Measurements from ENCODE around the gene TREML2.

DNA sequence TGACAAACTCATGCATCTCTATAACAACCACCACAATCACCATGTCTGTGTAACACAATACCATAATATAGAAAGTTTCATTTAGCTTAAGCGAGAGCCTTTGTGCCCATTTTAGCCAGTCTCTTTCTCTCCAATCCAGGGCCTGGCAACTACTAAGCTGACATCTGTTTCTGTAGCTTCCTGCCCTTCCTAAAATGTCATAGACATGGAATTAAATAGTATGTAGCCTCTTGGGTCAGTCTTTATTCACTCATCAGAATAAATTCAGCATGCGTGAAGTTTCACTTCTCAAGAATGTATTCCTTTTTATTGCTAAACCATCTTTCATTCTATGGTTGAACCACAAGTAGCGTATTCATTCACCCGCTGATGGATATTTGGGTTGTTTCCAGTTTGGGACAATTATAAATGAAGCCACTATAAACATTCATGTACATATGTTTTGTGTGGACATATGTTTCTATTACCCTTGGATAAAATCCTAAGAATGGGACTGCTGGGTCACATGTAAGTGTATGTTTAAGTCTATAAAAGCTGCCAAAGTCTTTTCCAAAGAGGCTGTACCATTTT lies 36.3 kb downstream of the TREML2 start:
- TF ChIP-seq CTCF (IDR thresholded peaks at IDR 0.05; ENCODE audit: insufficient read depth, low read length), result no peak
- no peak for TF ChIP-seq POLR2AphosphoS5 (IDR thresholded peaks at IDR 0.05; ENCODE audit: low read depth)
- no peak for TF ChIP-seq SPI1 (IDR thresholded peaks at IDR 0.05; ENCODE audit: borderline replicate concordance, low read depth)
- TF ChIP-seq, protein P1, sequence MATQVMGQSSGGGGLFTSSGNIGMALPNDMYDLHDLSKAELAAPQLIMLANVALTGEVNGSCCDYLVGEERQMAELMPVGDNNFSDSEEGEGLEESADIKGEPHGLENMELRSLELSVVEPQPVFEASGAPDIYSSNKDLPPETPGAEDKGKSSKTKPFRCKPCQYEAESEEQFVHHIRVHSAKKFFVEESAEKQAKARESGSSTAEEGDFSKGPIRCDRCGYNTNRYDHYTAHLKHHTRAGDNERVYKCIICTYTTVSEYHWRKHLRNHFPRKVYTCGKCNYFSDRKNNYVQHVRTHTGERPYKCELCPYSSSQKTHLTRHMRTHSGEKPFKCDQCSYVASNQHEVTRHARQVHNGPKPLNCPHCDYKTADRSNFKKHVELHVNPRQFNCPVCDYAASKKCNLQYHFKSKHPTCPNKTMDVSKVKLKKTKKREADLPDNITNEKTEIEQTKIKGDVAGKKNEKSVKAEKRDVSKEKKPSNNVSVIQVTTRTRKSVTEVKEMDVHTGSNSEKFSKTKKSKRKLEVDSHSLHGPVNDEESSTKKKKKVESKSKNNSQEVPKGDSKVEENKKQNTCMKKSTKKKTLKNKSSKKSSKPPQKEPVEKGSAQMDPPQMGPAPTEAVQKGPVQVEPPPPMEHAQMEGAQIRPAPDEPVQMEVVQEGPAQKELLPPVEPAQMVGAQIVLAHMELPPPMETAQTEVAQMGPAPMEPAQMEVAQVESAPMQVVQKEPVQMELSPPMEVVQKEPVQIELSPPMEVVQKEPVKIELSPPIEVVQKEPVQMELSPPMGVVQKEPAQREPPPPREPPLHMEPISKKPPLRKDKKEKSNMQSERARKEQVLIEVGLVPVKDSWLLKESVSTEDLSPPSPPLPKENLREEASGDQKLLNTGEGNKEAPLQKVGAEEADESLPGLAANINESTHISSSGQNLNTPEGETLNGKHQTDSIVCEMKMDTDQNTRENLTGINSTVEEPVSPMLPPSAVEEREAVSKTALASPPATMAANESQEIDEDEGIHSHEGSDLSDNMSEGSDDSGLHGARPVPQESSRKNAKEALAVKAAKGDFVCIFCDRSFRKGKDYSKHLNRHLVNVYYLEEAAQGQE (IDR thresholded peaks at IDR 0.05; ENCODE audit: insufficient replicate concordance, low read depth), result no peak
